ENCODE results near the gene ALPI. TPM values are rescaled to one million over a fixed set of nuclear protein-coding genes. Genes with fewer than 3 reads are reported as not detected.

ALPI gene
- polyA plus RNA-seq, 2 donors: not detected

- no peak overlapping the region for H3K27ac ChIP-seq (ENCODE audit: low read depth in 2 of 2, low read length in 1 of 2)
- peaks cover 15 to 21% of the 10 kb centered on the region in 2 donors for H3K27me3 ChIP-seq (ENCODE audit: control insufficient read depth in 1 of 2, insufficient read depth in 2 of 2, low read length in 2 of 2)
- peaks cover 3 to 7% of the 10 kb centered on the region in 2 donors for H3K4me1 ChIP-seq (ENCODE audit: control insufficient read depth in 2 of 2, insufficient read depth in 2 of 2, low read length in 1 of 2)
- H3K9me3 ChIP-seq (ENCODE audit: control insufficient read depth in 2 of 2, insufficient read depth in 1 of 2, low read depth in 1 of 2, low read length in 1 of 2): no peaks in the 10 kb centered on the region
- no peak overlapping the region for H3K4me3 ChIP-seq (ENCODE audit: low read depth in 1 of 2, low read length in 2 of 2)
- H3K36me3 ChIP-seq (ENCODE audit: control insufficient read depth in 2 of 2, insufficient read depth in 2 of 2, low read length in 1 of 2): no peaks in the 10 kb centered on the region
- WGBS, 2 donors: 89 to 92% methylated on average over 19 of the region's 19 CpGs
Measured at GRCh38 chr2:232483923-232484627, 28.1 kb downstream of the ALPI start.

GRCh38 chr2:232484628-232485347 is 28.8 kb downstream of the ALPI start:
- Histone ChIP-seq H3K4me1 (ENCODE audit: control insufficient read depth in 2 of 2, insufficient read depth in 2 of 2, low read length in 1 of 2) (peaks cover 3 to 7% of the 10 kb centered on the region in 2 donors), H3K27me3 (ENCODE audit: control insufficient read depth in 1 of 2, insufficient read depth in 2 of 2, low read length in 2 of 2) (peaks cover 19 to 21% of the 10 kb centered on the region in 2 donors), H3K27ac (ENCODE audit: low read depth in 2 of 2, low read length in 1 of 2) (no peak overlapping the region), H3K4me3 (ENCODE audit: low read depth in 1 of 2, low read length in 2 of 2) (no peak overlapping the region), H3K9me3 (ENCODE audit: control insufficient read depth in 2 of 2, insufficient read depth in 1 of 2, low read depth in 1 of 2, low read length in 1 of 2) (no peaks in the 10 kb centered on the region), H3K36me3 (ENCODE audit: control insufficient read depth in 2 of 2, insufficient read depth in 2 of 2, low read length in 1 of 2) (no peaks in the 10 kb centered on the region)
- WGBS, 2 donors: 80 to 81% methylated on average over 12 of the region's 12 CpGs

GRCh38 chr2:232485348-232485756 is 29.4 kb downstream of the ALPI start:
- Histone ChIP-seq H3K4me3 (ENCODE audit: low read depth in 1 of 2, low read length in 2 of 2) (no peak overlapping the region), H3K27me3 (ENCODE audit: control insufficient read depth in 1 of 2, insufficient read depth in 2 of 2, low read length in 2 of 2) (peaks cover 19 to 21% of the 10 kb centered on the region in 2 donors)

GRCh38 chr2:232485757-232486557 is 30.0 kb downstream of the ALPI start:
- Histone ChIP-seq H3K27me3 (ENCODE audit: control insufficient read depth in 1 of 2, insufficient read depth in 2 of 2, low read length in 2 of 2) (peaks cover 19 to 21% of the 10 kb centered on the region in 2 donors), H3K9me3 (ENCODE audit: control insufficient read depth in 2 of 2, insufficient read depth in 1 of 2, low read depth in 1 of 2, low read length in 1 of 2) (no peaks in the 10 kb centered on the region), H3K4me1 (ENCODE audit: control insufficient read depth in 2 of 2, insufficient read depth in 2 of 2, low read length in 1 of 2) (peaks cover 3 to 7% of the 10 kb centered on the region in 2 donors), H3K27ac (ENCODE audit: low read depth in 2 of 2, low read length in 1 of 2) (no peak overlapping the region), H3K4me3 (ENCODE audit: low read depth in 1 of 2, low read length in 2 of 2) (no peak overlapping the region), H3K36me3 (ENCODE audit: control insufficient read depth in 2 of 2, insufficient read depth in 2 of 2, low read length in 1 of 2) (no peaks in the 10 kb centered on the region)
- 5% methylated on average over 91 to 111 of the region's 111 CpGs for WGBS, 2 donors

More at GRCh38 chr2:232485348-232485756, 29.4 kb downstream of the ALPI start:
- Histone ChIP-seq H3K9me3 (ENCODE audit: control insufficient read depth in 2 of 2, insufficient read depth in 1 of 2, low read depth in 1 of 2, low read length in 1 of 2) (no peaks in the 10 kb centered on the region), H3K36me3 (ENCODE audit: control insufficient read depth in 2 of 2, insufficient read depth in 2 of 2, low read length in 1 of 2) (no peaks in the 10 kb centered on the region), H3K27ac (ENCODE audit: low read depth in 2 of 2, low read length in 1 of 2) (no peak overlapping the region), H3K4me1 (ENCODE audit: control insufficient read depth in 2 of 2, insufficient read depth in 2 of 2, low read length in 1 of 2) (peaks cover 3 to 7% of the 10 kb centered on the region in 2 donors)
- 8 to 9% methylated on average over 20 to 22 of the region's 22 CpGs for WGBS, 2 donors

GRCh38 chr2:232486558-232487384 is 30.8 kb downstream of the ALPI start:
- H3K4me1 ChIP-seq (ENCODE audit: control insufficient read depth in 2 of 2, insufficient read depth in 2 of 2, low read length in 1 of 2): peaks cover 3 to 7% of the 10 kb centered on the region in 2 donors
- H3K36me3 ChIP-seq (ENCODE audit: control insufficient read depth in 2 of 2, insufficient read depth in 2 of 2, low read length in 1 of 2): no peaks in the 10 kb centered on the region
- peak overlapping the region in 1 of 2 donors; percentile 28 for H3K4me3 ChIP-seq (ENCODE audit: low read depth in 1 of 2, low read length in 2 of 2)
- H3K9me3 ChIP-seq (ENCODE audit: control insufficient read depth in 2 of 2, insufficient read depth in 1 of 2, low read depth in 1 of 2, low read length in 1 of 2): no peaks in the 10 kb centered on the region
- no peak overlapping the region for H3K27ac ChIP-seq (ENCODE audit: low read depth in 2 of 2, low read length in 1 of 2)
- peaks cover 19 to 21% of the 10 kb centered on the region in 2 donors for H3K27me3 ChIP-seq (ENCODE audit: control insufficient read depth in 1 of 2, insufficient read depth in 2 of 2, low read length in 2 of 2)
- WGBS, 2 donors: 4% methylated on average over 68 to 74 of the region's 74 CpGs

GRCh38 chr2:232487385-232488096 is 31.6 kb downstream of the ALPI start, which contains the start of gene ECEL1:
TSS of gene ECEL1 (minus strand) at chr2:232487834. CDS start at chr2:232486653, 1,181 bp downstream.
- Histone ChIP-seq H3K4me1 (ENCODE audit: control insufficient read depth in 2 of 2, insufficient read depth in 2 of 2, low read length in 1 of 2) (peaks cover 3 to 7% of the 10 kb centered on the region in 2 donors), H3K36me3 (ENCODE audit: control insufficient read depth in 2 of 2, insufficient read depth in 2 of 2, low read length in 1 of 2) (no peaks in the 10 kb centered on the region), H3K4me3 (ENCODE audit: low read depth in 1 of 2, low read length in 2 of 2) (peak within 1 kb of the TSS in 1 of 2 donors; percentile 28), H3K27ac (ENCODE audit: low read depth in 2 of 2, low read length in 1 of 2) (no peak within 1 kb of the TSS), H3K9me3 (ENCODE audit: control insufficient read depth in 2 of 2, insufficient read depth in 1 of 2, low read depth in 1 of 2, low read length in 1 of 2) (no peaks in the 10 kb centered on the region), H3K27me3 (ENCODE audit: control insufficient read depth in 1 of 2, insufficient read depth in 2 of 2, low read length in 2 of 2) (peaks cover 19 to 21% of the 10 kb centered on the region in 2 donors)
- WGBS, 2 donors: 2% methylated on average over 54 to 102 of the region's 102 CpGs

- Histone ChIP-seq H3K9me3 (ENCODE audit: control insufficient read depth in 2 of 2, insufficient read depth in 1 of 2, low read depth in 1 of 2, low read length in 1 of 2) (no peaks in the 10 kb centered on the region), H3K36me3 (ENCODE audit: control insufficient read depth in 2 of 2, insufficient read depth in 2 of 2, low read length in 1 of 2) (no peaks in the 10 kb centered on the region), H3K27ac (ENCODE audit: low read depth in 2 of 2, low read length in 1 of 2) (no peak overlapping the region), H3K27me3 (ENCODE audit: control insufficient read depth in 1 of 2, insufficient read depth in 2 of 2, low read length in 2 of 2) (peaks cover 19 to 21% of the 10 kb centered on the region in 2 donors), H3K4me1 (ENCODE audit: control insufficient read depth in 2 of 2, insufficient read depth in 2 of 2, low read length in 1 of 2) (peaks cover 3 to 7% of the 10 kb centered on the region in 2 donors), H3K4me3 (ENCODE audit: low read depth in 1 of 2, low read length in 2 of 2) (no peak overlapping the region)
- 47 to 55% methylated on average over 16 of the region's 16 CpGs for WGBS, 2 donors
Measured at GRCh38 chr2:232488097-232488711, 32.3 kb downstream of the ALPI start.

GRCh38 chr2:232488721-232489300 is 32.9 kb downstream of the ALPI start:
- H3K36me3 ChIP-seq (ENCODE audit: control insufficient read depth in 2 of 2, insufficient read depth in 2 of 2, low read length in 1 of 2): no peaks in the 10 kb centered on the region

More at GRCh38 chr2:232488721-232489300, 32.9 kb downstream of the ALPI start:
- peaks cover 3 to 7% of the 10 kb centered on the region in 2 donors for H3K4me1 ChIP-seq (ENCODE audit: control insufficient read depth in 2 of 2, insufficient read depth in 2 of 2, low read length in 1 of 2)
- H3K4me3 ChIP-seq (ENCODE audit: low read depth in 1 of 2, low read length in 2 of 2): no peak overlapping the region
- H3K27ac ChIP-seq (ENCODE audit: low read depth in 2 of 2, low read length in 1 of 2): no peak overlapping the region
- WGBS, 2 donors: 86 to 96% methylated on average over 5 of the region's 5 CpGs
- peaks cover 19 to 21% of the 10 kb centered on the region in 2 donors for H3K27me3 ChIP-seq (ENCODE audit: control insufficient read depth in 1 of 2, insufficient read depth in 2 of 2, low read length in 2 of 2)
- no peaks in the 10 kb centered on the region for H3K9me3 ChIP-seq (ENCODE audit: control insufficient read depth in 2 of 2, insufficient read depth in 1 of 2, low read depth in 1 of 2, low read length in 1 of 2)
